Neural crest cell (in vitro differentiated cells): ENCODE results near the gene GRM8. TPM values are rescaled to one million over a fixed set of nuclear protein-coding genes. Genes with fewer than 3 reads are reported as not detected.

ENCODE experiments used
- DNase-seq: peaks from one replicate; pipeline ENCODE4 v3.0.0; 2021; ENCODE audit warnings: low read depth, mixed read lengths, low spot score
- H3K27ac Mint-ChIP-seq: one replicate; pipeline ENCODE4 v1.8.0; 2021; ENCODE audit warnings: mild to moderate bottlenecking, mixed read lengths; ENCODE audit not compliant: unreplicated experiment
- H3K27me3 Mint-ChIP-seq: 2 replicates; pipeline ENCODE4 v1.8.0; 2021; ENCODE audit warnings: low read depth, mild to moderate bottlenecking, mixed read lengths
- H3K36me3 Mint-ChIP-seq: 2 replicates; pipeline ENCODE4 v1.8.0; 2021; ENCODE audit warnings: low read depth, mild to moderate bottlenecking, mixed read lengths
- H3K4me1 Mint-ChIP-seq: 2 replicates; pipeline ENCODE4 v1.8.0; 2021; ENCODE audit warnings: mixed read lengths
- H3K4me3 Mint-ChIP-seq: one replicate; pipeline ENCODE4 v1.8.0; 2021; ENCODE audit warnings: mild to moderate bottlenecking, mixed read lengths
- H3K9me3 Mint-ChIP-seq: 2 replicates; pipeline ENCODE4 v1.8.0; 2021; ENCODE audit warnings: mixed read lengths
- CTCF ChIP-seq: fragments of 200-600 bp; sonication (generic); conservative IDR thresholded peaks from 2 replicates; pipeline ENCODE4 v1.5.0; 2021; ENCODE audit warnings: antibody characterized with exemption, mild to moderate bottlenecking
- total RNA-seq: library from RNA; stranded (reverse); gene quantifications from 2 replicates; pipeline ENCODE4 v1.2.1, GENCODE V29; 2021

GRM8 gene
- total RNA-seq, 1 donor from 2014 or later, result 2.6 TPM

GRCh38 chr7:126557271-126557670 lies 695.5 kb downstream of the GRM8 start:
- no peaks in the 10 kb centered on the region for H3K36me3 Mint-ChIP-seq
- H3K9me3 Mint-ChIP-seq, result no peaks in the 10 kb centered on the region
- H3K4me1 Mint-ChIP-seq, result no peaks in the 10 kb centered on the region
- DNase-seq, result no peak
- H3K27me3 Mint-ChIP-seq, result no peaks in the 10 kb centered on the region
- no peak overlapping the region for H3K4me3 Mint-ChIP-seq
- no peak overlapping the region for H3K27ac Mint-ChIP-seq
- TF ChIP-seq CTCF, result no peak

GRCh38 chr7:126541406-126541805 lies 711.3 kb downstream of the GRM8 start:
- Mint-ChIP-seq H3K4me1 (no peaks in the 10 kb centered on the region), H3K27me3 (no peaks in the 10 kb centered on the region), H3K4me3 (no peak overlapping the region), H3K27ac (no peak overlapping the region), H3K9me3 (peaks cover 3% of the 10 kb centered on the region), H3K36me3 (no peaks in the 10 kb centered on the region)
- DNase-seq, result no peak
- TF ChIP-seq CTCF, result no peak

DNA sequence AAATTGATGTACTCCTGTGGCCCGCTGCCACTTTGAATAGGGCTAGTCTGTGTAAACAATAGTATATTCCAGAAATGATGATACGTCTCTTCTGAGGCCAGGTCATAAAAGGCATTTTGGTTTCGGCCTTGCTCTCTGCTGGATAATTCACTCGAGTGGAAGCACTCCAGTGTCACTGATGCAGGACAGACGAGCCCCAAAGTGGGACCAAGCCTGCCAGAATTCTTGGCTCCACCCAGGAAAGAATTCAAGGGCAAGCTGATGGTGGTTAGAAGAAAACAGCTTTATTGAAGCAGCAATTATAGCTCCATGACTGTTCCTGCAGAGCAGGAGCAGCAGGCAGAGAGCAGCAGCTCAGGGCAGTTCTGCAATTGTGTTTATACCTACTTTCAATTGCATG lies 717.6 kb downstream of the GRM8 start:
- Mint-ChIP-seq H3K9me3 (no peaks in the 10 kb centered on the region), H3K4me3 (no peak overlapping the region), H3K4me1 (no peaks in the 10 kb centered on the region), H3K27ac (no peak overlapping the region), H3K27me3 (no peaks in the 10 kb centered on the region), H3K36me3 (no peaks in the 10 kb centered on the region)
- no peak for DNase-seq
- TF ChIP-seq CTCF, result no peak

DNA sequence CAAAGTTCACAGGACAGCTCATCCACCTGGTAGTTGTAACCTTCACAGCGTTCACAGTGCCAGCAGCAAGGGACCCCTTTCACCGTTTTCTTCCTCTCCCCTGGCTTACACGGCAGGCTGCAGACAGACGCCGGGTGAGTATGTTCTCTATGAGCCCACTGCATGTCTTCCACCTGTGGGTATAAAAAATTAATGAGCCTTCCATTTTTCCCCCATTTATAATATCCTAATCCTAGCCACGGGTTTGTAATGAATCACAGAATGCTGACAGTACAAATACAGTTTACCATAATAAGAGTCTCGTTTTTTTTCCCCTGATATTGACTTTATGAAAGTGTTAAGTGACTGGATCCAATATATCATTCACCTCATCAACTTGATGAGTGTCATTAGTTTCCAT lies 719.0 kb downstream of the GRM8 start:
- Mint-ChIP-seq H3K4me3 (no peak overlapping the region), H3K27ac (no peak overlapping the region), H3K9me3 (no peaks in the 10 kb centered on the region), H3K27me3 (no peaks in the 10 kb centered on the region), H3K4me1 (no peaks in the 10 kb centered on the region), H3K36me3 (no peaks in the 10 kb centered on the region)
- DNase-seq, result no peak
- TF ChIP-seq CTCF, result no peak

DNA sequence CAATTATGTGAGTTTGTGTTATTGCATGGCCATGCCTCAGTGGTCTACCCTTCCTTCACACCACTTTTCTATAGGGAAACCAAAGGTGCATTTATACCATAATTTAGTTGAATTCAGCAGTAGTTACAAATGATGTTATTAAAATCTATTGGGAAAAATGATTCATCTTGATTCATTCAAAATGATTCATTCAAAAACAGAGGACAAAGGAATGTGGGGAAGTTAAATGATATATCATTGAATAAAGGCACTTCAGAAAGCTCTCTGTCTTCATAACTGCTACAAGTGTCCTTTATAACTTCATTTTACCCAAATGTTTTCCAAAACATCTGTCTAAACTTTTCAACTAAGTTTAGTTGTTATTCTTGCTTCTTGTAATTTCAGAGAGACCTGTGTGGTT lies 722.9 kb downstream of the GRM8 start:
- H3K27ac Mint-ChIP-seq, result no peak overlapping the region
- no peaks in the 10 kb centered on the region for H3K4me1 Mint-ChIP-seq
- H3K9me3 Mint-ChIP-seq, result peaks cover 4% of the 10 kb centered on the region
- TF ChIP-seq CTCF, result no peak
- no peaks in the 10 kb centered on the region for H3K36me3 Mint-ChIP-seq
- no peaks in the 10 kb centered on the region for H3K27me3 Mint-ChIP-seq
- DNase-seq, result no peak
- no peak overlapping the region for H3K4me3 Mint-ChIP-seq

DNA sequence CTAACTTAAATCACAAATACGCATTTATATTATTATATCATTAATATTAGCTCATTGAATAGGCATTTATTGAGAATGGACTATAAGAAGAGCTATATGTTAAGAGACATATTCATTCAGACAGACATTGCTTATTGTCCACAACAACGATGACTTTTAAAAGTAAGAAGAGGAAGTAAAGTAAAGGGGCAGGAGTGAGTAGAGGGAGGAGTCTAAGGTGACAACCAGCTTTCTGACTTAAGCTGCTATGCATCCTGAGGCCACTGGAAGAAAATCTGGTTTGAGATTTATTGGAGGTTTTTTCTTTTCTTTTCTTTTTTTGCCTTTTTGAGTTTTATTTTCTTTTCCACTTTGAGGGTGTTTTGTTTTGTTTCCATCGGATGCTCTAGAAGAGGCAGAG lies 723.5 kb downstream of the GRM8 start:
- peaks cover 4% of the 10 kb centered on the region for H3K9me3 Mint-ChIP-seq
- TF ChIP-seq CTCF, result no peak
- H3K27ac Mint-ChIP-seq, result no peak overlapping the region
- H3K36me3 Mint-ChIP-seq, result no peaks in the 10 kb centered on the region
- H3K4me1 Mint-ChIP-seq, result no peaks in the 10 kb centered on the region
- DNase-seq, result no peak
- H3K27me3 Mint-ChIP-seq, result no peaks in the 10 kb centered on the region
- H3K4me3 Mint-ChIP-seq, result no peak overlapping the region
